Pancreas (tissue), 10 donors: ENCODE measurements around the gene TLDC2. TPM values are rescaled to one million over a fixed set of nuclear protein-coding genes. Genes with fewer than 3 reads are reported as not detected.

Experiments
- ATAC-seq, 4 donors: fragments of 200-7000 bp; cut with Tn5 transposase; one replicate each; pipeline versions ENCODE4 v1.8.0 to v1.9.1; 2020; ENCODE audit warnings: mild to moderate bottlenecking in 4 of 4, moderate library complexity in 4 of 4
- DNase-seq, 6 donors: peaks; one replicate each; pipeline ENCODE4 v3.0.0-alpha.2; 2020
- FAIRE-seq: peaks from 2 replicates; lab custom pipeline; 2012; peaks lifted over from hg19 to GRCh38; lab: Jason Lieb, UNC
- H3K27ac ChIP-seq, 4 donors: fragments of 200-600 bp; sonication (generic); 1 replicate in 3 of 4; 2 replicates in 1 of 4; pipeline versions ENCODE4 v1.5.0 to v1.8.0; 2020
- H3K27me3 ChIP-seq, 4 donors: fragments of 200-600 bp; one replicate each; pipeline ENCODE4 v1.8.0; 2021
- H3K36me3 ChIP-seq, 3 donors: fragments of 200-600 bp; sonication (generic) in 1 of 3; one replicate each; pipeline versions ENCODE4 v1.5.0 to v1.8.0; 2020 to 2021
- H3K4me1 ChIP-seq, 3 donors: fragments of 200-600 bp; one replicate each; pipeline ENCODE4 v1.8.0; 2021
- H3K4me3 ChIP-seq, 4 donors: fragments of 200-600 bp; sonication (generic) in 2 of 4; one replicate each; pipeline versions ENCODE4 v1.5.0 to v1.8.0; 2020 to 2021
- H3K9me3 ChIP-seq, 4 donors: fragments of 200-600 bp; one replicate each; pipeline ENCODE4 v1.8.0; 2021
- WGBS, 2 donors: extraction: QIAGEN DNeasy Blood & Tissue Kit; methylation state at CpG; one replicate each; pipeline ENCODE4 v1.1.7; 2013; 5-methylcytosine and 5-hydroxymethylcytosine counted together
- intact Hi-C, 3 donors: fragments of 100-400 bp; cut with DNase I; formaldehyde crosslinking; loops; one replicate each; pipeline versions ENCODE4 v1.11.1 to v1.14.2; 2022
- polyA plus RNA-seq, 2 donors: library from polyadenylated mRNA; stranded (reverse); fragments of 200-250 nt; gene quantifications; one replicate each; pipeline ENCODE4 v1.2.3, GENCODE V29; 2013
- total RNA-seq, 6 donors: library from RNA; stranded (reverse); fragmentation: NEBNext Ultra II Directional in 4 of 6; extraction: Animal tissue kit (Norgen Biotek cat#: 25700) in 4 of 6; gene quantifications; one replicate each; pipeline versions ENCODE4 v1.2.1 to v1.2.4, GENCODE V29; 2021 to 2023
- TF ChIP-seq, protein P1 (sequence below), 4 donors: fragments of 200-600 bp; sonication (generic) in 3 of 4; IDR thresholded peaks; one replicate each; pipeline versions ENCODE4 v1.5.0 to v1.8.0; 2021; ENCODE audit warnings: antibody characterized with exemption in 4 of 4
- donor health status: healthy with polysubstance abuse.
- donor health status: DM: no; HTN: no; CAD: no; lungs with moderate emphysema.
- donor health status: DM: no; HTN: no; CAD: no.
- donor health status: control.
- donor health status: control.
- donor health status: Bipolar disorder and iron deficiency.
- donor health status: DM: yes; HTN: yes; CAD: no.
- donor health status: DM: no; HTN: no; CAD: no.
- donor health status: DM: no; HTN: no; CAD: no.
- donor health status: DM: yes; HTN: yes; CAD: no.

TLDC2 gene
- total and polyA plus RNA-seq, 8 donors, result 0.23 to 0.82 (median 0.34) TPM; not detected in 1

DNA sequence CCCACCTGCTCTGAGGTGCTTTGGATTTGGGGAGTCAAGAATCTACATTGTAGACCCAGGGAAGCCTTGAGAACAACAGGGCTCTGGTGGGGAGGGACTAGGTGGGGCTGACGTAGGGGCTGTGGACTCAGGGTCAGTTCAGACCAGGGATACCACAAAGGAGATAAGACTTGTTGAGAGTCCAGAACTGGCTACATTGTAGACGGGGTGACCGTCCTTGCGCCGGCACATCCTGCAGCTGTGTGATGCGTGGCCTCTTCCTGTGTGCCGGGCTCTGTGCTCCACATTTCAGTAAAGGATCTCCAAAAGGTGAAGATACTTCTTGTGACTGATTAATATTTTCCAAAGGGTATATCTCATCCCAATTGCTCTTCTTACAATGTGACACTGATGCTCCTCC, 9.8 kb upstream of the TLDC2 start:
- no peak for DNase-seq
- WGBS, 2 donors, result 84 to 87% methylated on average over 7 of the region's 7 CpGs
- ATAC-seq, result no peak
- Histone ChIP-seq H3K9me3 (no peaks in the 10 kb centered on the region), H3K36me3 (no peaks in the 10 kb centered on the region), H3K4me3 (no peak overlapping the region), H3K27ac (no peak overlapping the region), H3K27me3 (no peaks in the 10 kb centered on the region), H3K4me1 (peaks cover 0 to 4% (median 0%) of the 10 kb centered on the region in 3 donors)
- TF ChIP-seq, protein P1, sequence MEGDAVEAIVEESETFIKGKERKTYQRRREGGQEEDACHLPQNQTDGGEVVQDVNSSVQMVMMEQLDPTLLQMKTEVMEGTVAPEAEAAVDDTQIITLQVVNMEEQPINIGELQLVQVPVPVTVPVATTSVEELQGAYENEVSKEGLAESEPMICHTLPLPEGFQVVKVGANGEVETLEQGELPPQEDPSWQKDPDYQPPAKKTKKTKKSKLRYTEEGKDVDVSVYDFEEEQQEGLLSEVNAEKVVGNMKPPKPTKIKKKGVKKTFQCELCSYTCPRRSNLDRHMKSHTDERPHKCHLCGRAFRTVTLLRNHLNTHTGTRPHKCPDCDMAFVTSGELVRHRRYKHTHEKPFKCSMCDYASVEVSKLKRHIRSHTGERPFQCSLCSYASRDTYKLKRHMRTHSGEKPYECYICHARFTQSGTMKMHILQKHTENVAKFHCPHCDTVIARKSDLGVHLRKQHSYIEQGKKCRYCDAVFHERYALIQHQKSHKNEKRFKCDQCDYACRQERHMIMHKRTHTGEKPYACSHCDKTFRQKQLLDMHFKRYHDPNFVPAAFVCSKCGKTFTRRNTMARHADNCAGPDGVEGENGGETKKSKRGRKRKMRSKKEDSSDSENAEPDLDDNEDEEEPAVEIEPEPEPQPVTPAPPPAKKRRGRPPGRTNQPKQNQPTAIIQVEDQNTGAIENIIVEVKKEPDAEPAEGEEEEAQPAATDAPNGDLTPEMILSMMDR (IDR thresholded peaks at IDR 0.05), result no peak
- intact Hi-C loops, result no loop called here
- no peak for FAIRE-seq

DNA sequence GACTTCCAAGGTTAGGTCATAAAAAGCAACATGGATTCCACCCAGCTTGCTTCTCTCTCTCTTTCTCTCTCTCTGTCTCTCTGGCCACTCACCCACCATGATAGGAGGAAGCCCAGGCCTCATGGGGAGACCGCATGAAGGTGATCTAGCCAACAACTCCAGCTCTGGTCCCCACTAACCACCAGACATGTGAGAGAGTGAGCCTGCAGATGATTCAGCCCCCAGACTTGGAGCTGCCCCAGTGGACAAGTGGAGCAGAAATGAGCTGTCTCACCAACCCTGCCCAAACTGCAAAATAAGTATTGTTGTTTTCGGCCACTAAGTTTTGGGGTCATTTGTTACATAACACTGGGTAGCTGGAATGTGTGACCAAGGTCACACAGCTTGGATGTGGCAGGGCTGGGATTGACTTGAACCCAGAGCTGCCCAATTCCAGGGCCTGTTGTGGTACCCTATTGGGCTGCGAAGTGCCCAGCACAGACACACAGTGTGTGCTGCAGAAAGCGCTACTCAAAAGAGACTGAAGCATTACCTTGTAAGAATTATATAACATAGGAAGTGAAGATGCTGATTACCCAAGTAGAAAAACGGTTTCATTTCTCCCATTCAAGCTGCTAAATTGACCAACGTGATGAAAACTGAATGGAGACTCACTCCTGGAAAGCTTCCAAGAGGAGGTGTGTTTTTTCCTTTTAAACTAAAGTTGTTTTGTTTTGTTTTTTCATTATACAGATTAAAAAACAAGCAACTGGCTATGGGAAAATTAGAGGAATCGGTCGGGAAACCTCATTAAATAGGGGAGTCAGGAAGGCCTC, 9.1 kb upstream of the TLDC2 start:
- ATAC-seq (no peak), DNase-seq (no peak), FAIRE-seq (no peak)
- WGBS, 2 donors, result 76 to 78% methylated on average over 8 of the region's 8 CpGs
- no peaks in the 10 kb centered on the region for H3K9me3 ChIP-seq
- no peaks in the 10 kb centered on the region for H3K36me3 ChIP-seq
- H3K27me3 ChIP-seq, result no peaks in the 10 kb centered on the region
- TF ChIP-seq, protein P1 (IDR thresholded peaks at IDR 0.05), result no peak
- peaks cover 0 to 4% (median 0%) of the 10 kb centered on the region in 3 donors for H3K4me1 ChIP-seq
- H3K4me3 ChIP-seq, result no peak overlapping the region
- intact Hi-C loops, result no loop called here
- H3K27ac ChIP-seq, result no peak overlapping the region

DNA sequence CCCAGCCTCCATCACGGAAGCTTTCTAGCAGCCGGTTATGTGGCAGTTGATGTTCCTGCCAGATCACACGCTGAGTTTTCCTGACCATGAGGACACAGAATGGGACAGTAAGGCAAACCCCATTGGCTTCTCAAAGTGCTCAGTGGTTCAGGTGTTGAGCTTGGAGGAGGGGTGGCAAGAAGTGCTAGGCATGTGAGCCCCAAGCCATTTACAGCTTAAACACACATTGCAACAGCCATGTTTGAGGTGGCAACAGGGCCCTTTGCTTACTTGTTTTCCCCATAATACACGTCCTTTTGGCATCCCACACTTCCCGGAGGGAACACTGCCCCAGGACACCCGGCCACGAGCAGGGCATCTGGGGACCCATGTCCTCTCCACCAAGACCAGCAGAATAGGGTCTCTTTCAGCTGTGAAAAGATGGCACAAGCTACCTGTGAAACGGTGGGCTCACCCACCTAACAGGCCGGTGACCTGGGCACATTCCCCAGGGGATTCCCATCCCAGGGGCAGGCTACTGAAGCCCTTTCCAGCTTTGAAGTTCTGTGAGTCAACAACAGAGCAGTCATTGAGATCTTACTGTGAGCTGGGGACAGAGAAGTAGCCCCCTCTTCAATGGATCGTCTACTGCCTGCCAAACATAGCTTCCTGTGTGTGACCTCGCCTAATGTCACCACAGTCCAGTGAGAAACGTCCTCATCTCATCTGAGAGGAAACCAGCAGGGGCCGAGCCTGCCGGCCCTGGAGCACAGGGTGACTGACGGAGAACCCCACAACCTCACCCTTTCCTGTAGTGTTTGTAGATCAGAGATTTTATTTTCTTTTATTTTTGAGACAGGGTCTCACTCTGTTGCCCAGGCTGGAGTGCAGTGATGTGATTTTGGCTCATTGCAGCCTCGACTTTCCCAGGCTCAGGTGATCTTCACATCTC, 4.0 kb upstream of the TLDC2 start:
- 65 to 73% methylated on average over 16 of the region's 16 CpGs for WGBS, 2 donors
- H3K9me3 ChIP-seq, result no peaks in the 10 kb centered on the region
- no peaks in the 10 kb centered on the region for H3K36me3 ChIP-seq
- FAIRE-seq (no peak), DNase-seq (peak in 1 of 6 donors; percentile 15), ATAC-seq (no peak)
- no peak overlapping the region for H3K27ac ChIP-seq
- H3K4me3 ChIP-seq, result no peak overlapping the region
- H3K27me3 ChIP-seq, result no peaks in the 10 kb centered on the region
- intact Hi-C loops, result no loop called here
- TF ChIP-seq, protein P1 (IDR thresholded peaks at IDR 0.05), result no peak
- no peaks in the 10 kb centered on the region for H3K4me1 ChIP-seq

DNA sequence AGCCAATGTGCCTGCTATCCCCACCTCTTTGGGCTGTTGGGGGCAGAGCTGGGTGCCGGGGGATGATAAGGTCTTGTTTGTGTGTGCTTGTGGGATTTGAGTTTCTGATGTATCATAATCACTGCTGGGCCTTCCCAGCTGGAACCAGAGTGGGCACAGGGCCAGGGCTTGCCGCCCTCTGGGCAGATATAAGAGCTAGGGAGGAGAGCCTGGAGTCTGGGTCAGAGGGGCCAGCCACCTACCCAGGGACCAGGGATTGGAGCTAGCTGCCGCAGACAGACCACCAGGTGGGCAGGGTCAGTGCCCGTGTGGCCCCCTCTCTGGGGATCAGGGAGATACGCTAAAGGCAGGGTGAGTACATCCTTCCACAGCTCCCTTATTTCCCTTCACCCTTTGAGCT, 3.1 kb upstream of the TLDC2 start:
- Histone ChIP-seq H3K4me3 (no peak overlapping the region), H3K9me3 (no peaks in the 10 kb centered on the region), H3K36me3 (no peaks in the 10 kb centered on the region), H3K27ac (no peak overlapping the region), H3K4me1 (no peaks in the 10 kb centered on the region), H3K27me3 (no peaks in the 10 kb centered on the region)
- TF ChIP-seq, protein P1 (IDR thresholded peaks at IDR 0.05), result no peak
- WGBS, 2 donors, result 55 to 59% methylated on average over 5 of the region's 5 CpGs
- ATAC-seq, result no peak
- intact Hi-C loops, result no loop called here
- DNase-seq, result peak in 1 of 6 donors; percentile 52
- no peak for FAIRE-seq
